Endothelial cell of umbilical vein (primary cell): ENCODE measurements around the gene MYEOV. TPM values are rescaled to one million over a fixed set of nuclear protein-coding genes. Genes with fewer than 3 reads are reported as not detected.

ENCODE experiments used
- BruUV-seq: library from RNA; stranded (reverse); fragments of 400-500 nt; replicated peaks from 2 replicates; lab custom pipeline; 2021; lab: Mats Ljungman, UMichigan
- CTCF ChIA-PET: fragments of 300-600, 350-600 bp; sonication (Branson Sonifier 250); formaldehyde crosslinking; loops from one replicate; lab custom pipeline; 2021; ENCODE audit warnings: antibody characterized with exemption, inconsistent platforms; lab: Charles Lee
- POLR2A ChIA-PET: fragments of 300-600, 350-600 bp; sonication (Branson Sonifier 250); formaldehyde crosslinking; loops from one replicate; lab custom pipeline; 2021; ENCODE audit warnings: antibody characterized with exemption, inconsistent platforms; lab: Charles Lee
- DNase-seq: peaks from one replicate; pipeline ENCODE4 v3.0.0-alpha.2; 2011; ENCODE audit warnings: low read depth, low spot score
- FAIRE-seq: peaks from 2 replicates; lab custom pipeline; 2011; peaks lifted over from hg19 to GRCh38; lab: Jason Lieb, UNC
- H2AFZ ChIP-seq: 2 replicates; pipeline ENCODE4 v1.6.0; 2012; ENCODE audit warnings: low read depth, low read length, control low read depth, inconsistent platforms
- H3K27ac ChIP-seq: 2 replicates; pipeline ENCODE4 v1.5.1; 2011; ENCODE audit warnings: low read depth, mild to moderate bottlenecking, control low read depth, low read length, moderate library complexity; ENCODE audit not compliant: insufficient read depth
- H3K27me3 ChIP-seq, 2 experiments: 2 replicates each; pipeline versions ENCODE4 v1.6.0 to v1.6.1; 2011; ENCODE audit warnings: low read length in 2 of 2, mixed read lengths in 1 of 2; ENCODE audit not compliant: control insufficient read depth in 2 of 2, insufficient read depth in 2 of 2
- H3K36me3 ChIP-seq, 2 experiments: 2 replicates in 1 of 2; 3 replicates in 1 of 2; pipeline ENCODE4 v1.5.1; 2011; ENCODE audit warnings: low read length in 2 of 2, mild to moderate bottlenecking in 1 of 2, moderate library complexity in 1 of 2; ENCODE audit not compliant: control insufficient read depth in 2 of 2, insufficient read depth in 2 of 2; ENCODE audit errors: extremely low read depth in 1 of 2
- H3K4me1 ChIP-seq: 3 replicates; pipeline ENCODE4 v1.5.1; 2011; ENCODE audit warnings: mild to moderate bottlenecking, low read length; ENCODE audit not compliant: control insufficient read depth, insufficient read depth; ENCODE audit errors: extremely low read depth
- H3K4me2 ChIP-seq: 2 replicates; pipeline ENCODE4 v1.6.1; 2011; ENCODE audit warnings: low read length, control low read depth, mixed read lengths; ENCODE audit not compliant: insufficient read depth
- H3K4me3 ChIP-seq, 3 experiments: fragments of 200-600 bp in 1 of 3; sonication (generic), shearing (Covaris generic) in 1 of 3; replicated peaks in 1 of 3; 2 replicates each; pipeline ENCODE4 v1.5.1; 2011 to 2016; ENCODE audit warnings: control low read depth in 3 of 3, low read length in 3 of 3, mild to moderate bottlenecking in 2 of 3, inconsistent platforms in 1 of 3, low read depth in 1 of 3, moderate library complexity in 1 of 3; ENCODE audit not compliant: insufficient read depth in 1 of 3
- H3K79me2 ChIP-seq: 2 replicates; pipeline ENCODE4 v1.6.0; 2012; ENCODE audit warnings: low read length, inconsistent platforms; ENCODE audit not compliant: control insufficient read depth, insufficient read depth
- H3K9ac ChIP-seq: replicated peaks from 2 replicates; pipeline ENCODE3; 2011; ENCODE audit warnings: low read length, control low read depth; ENCODE audit not compliant: insufficient read depth; ENCODE audit errors: extremely low read depth
- H3K9me1 ChIP-seq: replicated peaks from 3 replicates; pipeline ENCODE4 v1.6.0; 2011; ENCODE audit warnings: mild to moderate bottlenecking, low read length; ENCODE audit not compliant: control insufficient read depth, insufficient read depth; ENCODE audit errors: extremely low read depth
- H3K9me3 ChIP-seq: replicated peaks from 2 replicates; pipeline ENCODE4 v1.5.1; 2012; ENCODE audit warnings: low read length, inconsistent platforms; ENCODE audit not compliant: control insufficient read depth, insufficient read depth
- H4K20me1 ChIP-seq: replicated peaks from 2 replicates; pipeline ENCODE3; 2011; ENCODE audit warnings: mild to moderate bottlenecking, low read length; ENCODE audit not compliant: control insufficient read depth, insufficient read depth; ENCODE audit errors: extremely low read depth
- EZH2 ChIP-seq: IDR thresholded peaks from 2 replicates; pipeline ENCODE4 v1.6.1; 2012; ENCODE audit warnings: borderline replicate concordance, low read depth, mild to moderate bottlenecking, moderate library complexity, low read length, inconsistent platforms; ENCODE audit not compliant: severe bottlenecking
- FOS ChIP-seq: IDR thresholded peaks from 2 replicates; pipeline ENCODE4 v1.6.1; 2011; ENCODE audit warnings: mild to moderate bottlenecking, low read length, moderate library complexity, borderline replicate concordance; ENCODE audit not compliant: insufficient read depth
- GATA2 ChIP-seq: IDR thresholded peaks from 2 replicates; pipeline ENCODE4 v1.7.0; 2011; ENCODE audit warnings: low read depth, mild to moderate bottlenecking, moderate library complexity, mixed read lengths, low read length; ENCODE audit not compliant: insufficient read length, insufficient read depth
- JUN ChIP-seq: IDR thresholded peaks from 2 replicates; pipeline ENCODE4 v1.6.1; 2011; ENCODE audit warnings: borderline replicate concordance, low read depth; ENCODE audit not compliant: insufficient read length, insufficient read depth
- MAX ChIP-seq: IDR thresholded peaks from 2 replicates; pipeline ENCODE4 v1.6.1; 2011; ENCODE audit not compliant: insufficient read depth, insufficient read length
- MYC ChIP-seq: IDR thresholded peaks from one replicate; pipeline ENCODE4 v1.6.1; 2011; ENCODE audit warnings: mild to moderate bottlenecking, low read depth, low read length
- POLR2A ChIP-seq: IDR thresholded peaks from 2 replicates; pipeline ENCODE4 v1.6.1; 2012; ENCODE audit warnings: low read depth, mild to moderate bottlenecking, control low read depth, low read length
- POLR2AphosphoS5 ChIP-seq: IDR thresholded peaks from 2 replicates; pipeline ENCODE4 v1.6.1; 2012; ENCODE audit warnings: low read depth, mild to moderate bottlenecking, control low read depth, low read length, moderate library complexity; ENCODE audit not compliant: insufficient read depth
- dilution Hi-C: fragments of 300-500 bp; cut with MboI; formaldehyde crosslinking; loops from one replicate; pipeline ENCODE4 v1.15.0; 2019; ENCODE audit warnings: low sequenced_read_pairs; ENCODE audit not compliant: extremely low pct_ligation_motif_present
- intact Hi-C: fragments of 100-400 bp; cut with micrococcal nuclease; formaldehyde crosslinking; loops from one replicate; pipeline ENCODE4 v1.10.0; 2022
- polyA plus RNA-seq, 4 experiments: library from polyadenylated mRNA; depleted of rRNA in 3 of 4; stranded (reverse) in 3 of 4; unstranded in 1 of 4; fragments of >200 nt; gene quantifications; 2 replicates each; pipeline versions ENCODE4 v1.2.1 to v1.2.3, GENCODE V29; 2011 to 2012; ENCODE audit warnings: missing spikeins in 1 of 4
- total RNA-seq: library from RNA; stranded (reverse); gene quantifications from 2 replicates; pipeline ENCODE4 v1.2.3, GENCODE V29; 2021
- TF ChIP-seq, protein P1 (sequence below), 2 donors: IDR thresholded peaks; 1 replicate in 1 of 2; 2 replicates in 1 of 2; pipeline ENCODE4 v1.5.1; 2011; ENCODE audit warnings: low read length in 2 of 2, mild to moderate bottlenecking in 2 of 2, moderate library complexity in 2 of 2, control low read depth in 1 of 2, inconsistent platforms in 1 of 2, low read depth in 1 of 2; ENCODE audit not compliant: insufficient read depth in 1 of 2; ENCODE audit errors: extremely low read depth in 1 of 2

The MYEOV gene
- total and polyA plus RNA-seq, 2 donors (not counting 3 experiments of a cell fraction or from before 2014, with no cell fraction given): 3.8 to 14.4 TPM

DNA sequence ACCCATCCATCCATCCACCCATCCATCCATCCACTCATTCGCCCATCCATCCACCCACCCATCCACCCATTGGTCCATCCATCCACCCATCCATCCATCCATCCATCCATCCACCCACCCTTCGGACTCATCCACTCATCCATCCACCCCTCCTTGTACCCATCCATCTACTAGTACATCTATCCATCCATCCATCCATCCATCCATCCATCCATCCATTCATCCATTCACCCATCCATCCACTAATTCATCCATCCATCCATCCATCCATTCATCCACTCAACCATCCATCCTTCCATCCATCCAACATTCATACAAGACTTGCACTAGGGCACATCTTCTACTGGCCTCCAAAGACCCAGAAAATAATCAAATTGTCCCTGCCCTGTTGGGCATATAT, 20.0 kb downstream of the MYEOV start:
- H3K4me1 ChIP-seq: peaks cover 44% of the 10 kb centered on the region

More for the DNA sequence above, 20.0 kb downstream of the MYEOV start:
- Histone ChIP-seq H3K27ac (no peak overlapping the region), H3K9me1 (no peaks in the 10 kb centered on the region), H3K9ac (no peak overlapping the region), H3K79me2 (no peaks in the 10 kb centered on the region), H4K20me1 (no peaks in the 10 kb centered on the region), H3K4me2 (no peak overlapping the region), H3K9me3 (no peaks in the 10 kb centered on the region), H3K36me3 (no peaks in the 10 kb centered on the region), H2AFZ (no peak overlapping the region), H3K27me3 (no peaks in the 10 kb centered on the region), H3K4me3 (no peak overlapping the region)
- BruUV-seq: no TSS peak
- DNase-seq (no peak), FAIRE-seq (no peak)
- TF ChIP-seq POLR2AphosphoS5 (no peak), FOS (no peak), POLR2A (no peak), GATA2 (no peak), EZH2 (no peak), MAX (no peak), MYC (no peak), JUN (no peak)
- TF ChIP-seq, protein P1, sequence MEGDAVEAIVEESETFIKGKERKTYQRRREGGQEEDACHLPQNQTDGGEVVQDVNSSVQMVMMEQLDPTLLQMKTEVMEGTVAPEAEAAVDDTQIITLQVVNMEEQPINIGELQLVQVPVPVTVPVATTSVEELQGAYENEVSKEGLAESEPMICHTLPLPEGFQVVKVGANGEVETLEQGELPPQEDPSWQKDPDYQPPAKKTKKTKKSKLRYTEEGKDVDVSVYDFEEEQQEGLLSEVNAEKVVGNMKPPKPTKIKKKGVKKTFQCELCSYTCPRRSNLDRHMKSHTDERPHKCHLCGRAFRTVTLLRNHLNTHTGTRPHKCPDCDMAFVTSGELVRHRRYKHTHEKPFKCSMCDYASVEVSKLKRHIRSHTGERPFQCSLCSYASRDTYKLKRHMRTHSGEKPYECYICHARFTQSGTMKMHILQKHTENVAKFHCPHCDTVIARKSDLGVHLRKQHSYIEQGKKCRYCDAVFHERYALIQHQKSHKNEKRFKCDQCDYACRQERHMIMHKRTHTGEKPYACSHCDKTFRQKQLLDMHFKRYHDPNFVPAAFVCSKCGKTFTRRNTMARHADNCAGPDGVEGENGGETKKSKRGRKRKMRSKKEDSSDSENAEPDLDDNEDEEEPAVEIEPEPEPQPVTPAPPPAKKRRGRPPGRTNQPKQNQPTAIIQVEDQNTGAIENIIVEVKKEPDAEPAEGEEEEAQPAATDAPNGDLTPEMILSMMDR (IDR thresholded peaks at IDR 0.05; ENCODE audit: extremely low read depth in 1 of 2, insufficient read depth in 1 of 2, low read depth in 1 of 2, low read length in 2 of 2): no peak
- CTCF ChIA-PET: no interaction called here
- dilution Hi-C loops (no loop called here), intact Hi-C loops (no loop called here)
- POLR2A ChIA-PET: no interaction called here
